IMR-90 (cell line): ENCODE measurements around the gene TSPAN31. TPM values are rescaled to one million over a fixed set of nuclear protein-coding genes. Genes with fewer than 3 reads are reported as not detected.

ENCODE experiments used
- ATAC-seq: fragments of 200-7000 bp; cut with Tn5 transposase; 2 replicates; pipeline ENCODE4 v1.9.1; 2020; ENCODE audit warnings: low read depth, mild to moderate bottlenecking, moderate library complexity
- BruUV-seq: library from RNA; stranded (reverse); fragments of 400-500 nt; replicated peaks from 2 replicates; lab custom pipeline; 2021; lab: Mats Ljungman, UMichigan
- CTCF ChIA-PET: fragments of 300-600 bp; formaldehyde crosslinking; extraction: SDS; loops from one replicate; lab custom pipeline; 2021; ENCODE audit warnings: antibody characterized with exemption; lab: Yijun Ruan, JAX
- POLR2A ChIA-PET: fragments of 300-600 bp; sonication (Branson Sonifier 250); formaldehyde crosslinking; loops from one replicate; lab custom pipeline; 2022; ENCODE audit warnings: antibody characterized with exemption; ENCODE audit not compliant: unreplicated experiment; lab: Charles Lee
- DNase-seq: peaks from one replicate; pipeline ENCODE4 v3.0.0; 2013
- H2AFZ ChIP-seq: replicated peaks from 2 replicates; pipeline ENCODE3; 2013; ENCODE audit warnings: low read length, mild to moderate bottlenecking; ENCODE audit not compliant: poor library complexity
- H2AK5ac ChIP-seq: 2 replicates; pipeline ENCODE4 v1.6.1; 2013; ENCODE audit warnings: low read depth, low read length, inconsistent platforms
- H2AK9ac ChIP-seq: replicated peaks from 2 replicates; pipeline ENCODE3; 2013; ENCODE audit warnings: mild to moderate bottlenecking, low read depth, low read length, moderate library complexity; ENCODE audit not compliant: poor library complexity
- H2BK120ac ChIP-seq: 2 replicates; pipeline ENCODE4 v1.6.1; 2013; ENCODE audit warnings: low read depth, low read length, inconsistent platforms
- H2BK15ac ChIP-seq: 3 replicates; pipeline ENCODE4 v1.6.1; 2013; ENCODE audit warnings: low read depth, low read length, inconsistent platforms
- H2BK20ac ChIP-seq: 2 replicates; pipeline ENCODE4 v1.6.1; 2013; ENCODE audit warnings: low read depth, mild to moderate bottlenecking, inconsistent platforms, low read length, moderate library complexity
- H2BK5ac ChIP-seq: 2 replicates; pipeline ENCODE4 v1.6.1; 2013; ENCODE audit warnings: mild to moderate bottlenecking, low read depth, low read length, inconsistent platforms; ENCODE audit not compliant: poor library complexity, severe bottlenecking
- H3K14ac ChIP-seq: replicated peaks from 2 replicates; pipeline ENCODE4 v1.6.1; 2013; ENCODE audit warnings: low read depth, low read length, inconsistent platforms
- H3K18ac ChIP-seq: 2 replicates; pipeline ENCODE4 v1.6.1; 2013; ENCODE audit warnings: low read depth, low read length, control low read depth
- H3K23ac ChIP-seq: 2 replicates; pipeline ENCODE4 v1.6.1; 2013; ENCODE audit warnings: low read depth, low read length, inconsistent platforms
- H3K27ac ChIP-seq: 2 replicates; pipeline ENCODE4 v1.5.1; 2013; ENCODE audit warnings: mild to moderate bottlenecking, control low read depth, low read length; ENCODE audit not compliant: insufficient read depth
- H3K27me3 ChIP-seq: 2 replicates; pipeline ENCODE4 v1.6.1; 2013; ENCODE audit warnings: low read length; ENCODE audit not compliant: control insufficient read depth, insufficient read depth
- H3K36me3 ChIP-seq: 2 replicates; pipeline ENCODE4 v1.6.1; 2013; ENCODE audit warnings: low read length, mixed read lengths; ENCODE audit not compliant: control insufficient read depth, insufficient read depth
- H3K4ac ChIP-seq: 2 replicates; pipeline ENCODE4 v1.6.1; 2013; ENCODE audit warnings: low read depth, low read length, inconsistent platforms
- H3K4me1 ChIP-seq: 2 replicates; pipeline ENCODE4 v1.6.1; 2013; ENCODE audit warnings: low read length, mixed read lengths; ENCODE audit not compliant: control insufficient read depth, insufficient read depth
- H3K4me2 ChIP-seq: 2 replicates; pipeline ENCODE4 v1.6.1; 2013; ENCODE audit warnings: low read depth, mild to moderate bottlenecking, control low read depth, low read length, moderate library complexity
- H3K4me3 ChIP-seq: 2 replicates; pipeline ENCODE4 v1.5.1; 2013; ENCODE audit warnings: low read depth, mild to moderate bottlenecking, control low read depth, low read length, moderate library complexity; ENCODE audit not compliant: insufficient read depth
- H3K56ac ChIP-seq: 2 replicates; pipeline ENCODE4 v1.6.1; 2013; ENCODE audit warnings: low read length, inconsistent platforms; ENCODE audit not compliant: insufficient read depth; ENCODE audit errors: extremely low read depth
- H3K79me1 ChIP-seq, 2 experiments: 2 replicates each; pipeline ENCODE4 v1.6.1; 2013; ENCODE audit warnings: low read length in 2 of 2, inconsistent platforms in 1 of 2, low read depth in 1 of 2
- H3K9ac ChIP-seq: 2 replicates; pipeline ENCODE4 v1.6.1; 2013; ENCODE audit warnings: low read depth, low read length, control low read depth
- H3K9me1 ChIP-seq: 2 replicates; pipeline ENCODE4 v1.6.1; 2013; ENCODE audit warnings: low read length, inconsistent platforms; ENCODE audit not compliant: insufficient read depth
- H3K9me3 ChIP-seq: 2 replicates; pipeline ENCODE4 v1.6.1; 2013; ENCODE audit warnings: low read length; ENCODE audit not compliant: control insufficient read depth, insufficient read depth
- H4K20me1 ChIP-seq: 2 replicates; pipeline ENCODE4 v1.6.1; 2013; ENCODE audit warnings: low read length, inconsistent platforms; ENCODE audit not compliant: insufficient read depth
- H4K5ac ChIP-seq: 2 replicates; pipeline ENCODE4 v1.6.1; 2013; ENCODE audit warnings: mild to moderate bottlenecking, low read depth, low read length, control low read depth
- H4K8ac ChIP-seq, 2 experiments: 2 replicates each; pipeline ENCODE4 v1.6.1; 2013; ENCODE audit warnings: low read depth in 2 of 2, low read length in 2 of 2, control low read depth in 1 of 2, inconsistent platforms in 1 of 2
- H4K91ac ChIP-seq: 2 replicates; pipeline ENCODE4 v1.6.1; 2013; ENCODE audit warnings: low read depth, low read length, inconsistent platforms; ENCODE audit not compliant: insufficient read depth
- BHLHE40 ChIP-seq: fragments of 150-350 bp; IDR thresholded peaks from 2 replicates; pipeline ENCODE4 v1.6.1; 2016; ENCODE audit warnings: mild to moderate bottlenecking, low read depth, low read length
- CHD1 ChIP-seq: IDR thresholded peaks from 2 replicates; pipeline ENCODE4 v1.6.1; 2012; ENCODE audit warnings: low read depth, low read length, improper control_type of control experiment
- FOS ChIP-seq: fragments of 150-350 bp; IDR thresholded peaks from 2 replicates; pipeline ENCODE4 v1.6.1; 2016; ENCODE audit warnings: low read depth, low read length
- MAFK ChIP-seq: IDR thresholded peaks from 2 replicates; pipeline ENCODE4 v1.6.1; 2012; ENCODE audit warnings: low read depth, low read length, improper control_type of control experiment
- MAZ ChIP-seq: IDR thresholded peaks from 2 replicates; pipeline ENCODE4 v1.6.1; 2012; ENCODE audit warnings: low read depth, mild to moderate bottlenecking, low read length, improper control_type of control experiment, moderate library complexity, borderline replicate concordance
- MXI1 ChIP-seq: IDR thresholded peaks from 2 replicates; pipeline ENCODE4 v1.6.1; 2012; ENCODE audit warnings: low read depth, mild to moderate bottlenecking, low read length, moderate library complexity, borderline replicate concordance
- NFE2L2 ChIP-seq: fragments of 150-350 bp; IDR thresholded peaks from 2 replicates; pipeline ENCODE4 v1.6.1; 2016; ENCODE audit warnings: low read depth, mild to moderate bottlenecking, low read length
- RCOR1 ChIP-seq: IDR thresholded peaks from 2 replicates; pipeline ENCODE4 v1.6.1; 2012; ENCODE audit warnings: mild to moderate bottlenecking, low read length, improper control_type of control experiment; ENCODE audit not compliant: insufficient replicate concordance
- SMC3 ChIP-seq: fragments of 150-350 bp; IDR thresholded peaks from 2 replicates; pipeline ENCODE4 v1.6.1; 2016; ENCODE audit warnings: low read depth, mild to moderate bottlenecking, antibody characterized with exemption, low read length, moderate library complexity
- WGBS, 2 experiments: methylation state at CpG; one replicate each; pipeline versions ENCODE4 v1.1.5 to v1.1.7; 2013; ENCODE audit warnings: missing lambda C conversion rate in 2 of 2; ENCODE audit not compliant: insufficient read length in 1 of 2; ENCODE audit errors: extremely low coverage in 2 of 2; 5-methylcytosine and 5-hydroxymethylcytosine counted together
- dilution Hi-C: fragments of 300-500 bp; cut with HindIII; formaldehyde crosslinking; loops from one replicate; pipeline ENCODE4 v1.14.3; 2018; ENCODE audit warnings: low sequenced_read_pairs; ENCODE audit not compliant: unreplicated experiment
- in situ Hi-C: fragments of 300-500 bp; cut with MboI; formaldehyde crosslinking; loops from 3 replicates; pipeline ENCODE4 v1.14.3; 2019; ENCODE audit warnings: low sequenced_read_pairs, inconsistent platforms, mixed read lengths
- intact Hi-C: fragments of 100-400 bp; cut with micrococcal nuclease; formaldehyde crosslinking; loops from 2 replicates; pipeline ENCODE4 v1.10.0; 2022
- polyA plus RNA-seq, 3 experiments: library from polyadenylated mRNA; depleted of rRNA; stranded (reverse); fragments of >200 nt; gene quantifications; 2 replicates each; pipeline ENCODE4 v1.2.3, GENCODE V29; 2012; ENCODE audit warnings: low replicate concordance in 1 of 3
- total RNA-seq: library from RNA; depleted of rRNA; stranded (reverse); fragments of >200 nt; gene quantifications from 2 replicates; pipeline ENCODE4 v1.2.3, GENCODE V29; 2012
- TF ChIP-seq, protein P1 (sequence below): fragments of 150-350 bp; IDR thresholded peaks from 2 replicates; pipeline ENCODE4 v1.6.1; 2016; ENCODE audit warnings: low read depth, mild to moderate bottlenecking, low read length, moderate library complexity, borderline replicate concordance
- TF ChIP-seq, protein P2 (sequence below): fragments of 150-350 bp; IDR thresholded peaks from 2 replicates; pipeline ENCODE4 v1.6.1; 2017; ENCODE audit warnings: mild to moderate bottlenecking, antibody characterized with exemption, low read length, low read depth
- TF ChIP-seq, protein P3 (sequence below): conservative IDR thresholded peaks from 2 replicates; pipeline ENCODE4 v1.5.1; 2012; ENCODE audit warnings: mild to moderate bottlenecking, low read depth, low read length, improper control_type of control experiment

TSPAN31 gene
- total and polyA plus RNA-seq, 2 of the 4 experiments (the other 2 are of a cell fraction) = 12.3 to 71.2 TPM

DNA sequence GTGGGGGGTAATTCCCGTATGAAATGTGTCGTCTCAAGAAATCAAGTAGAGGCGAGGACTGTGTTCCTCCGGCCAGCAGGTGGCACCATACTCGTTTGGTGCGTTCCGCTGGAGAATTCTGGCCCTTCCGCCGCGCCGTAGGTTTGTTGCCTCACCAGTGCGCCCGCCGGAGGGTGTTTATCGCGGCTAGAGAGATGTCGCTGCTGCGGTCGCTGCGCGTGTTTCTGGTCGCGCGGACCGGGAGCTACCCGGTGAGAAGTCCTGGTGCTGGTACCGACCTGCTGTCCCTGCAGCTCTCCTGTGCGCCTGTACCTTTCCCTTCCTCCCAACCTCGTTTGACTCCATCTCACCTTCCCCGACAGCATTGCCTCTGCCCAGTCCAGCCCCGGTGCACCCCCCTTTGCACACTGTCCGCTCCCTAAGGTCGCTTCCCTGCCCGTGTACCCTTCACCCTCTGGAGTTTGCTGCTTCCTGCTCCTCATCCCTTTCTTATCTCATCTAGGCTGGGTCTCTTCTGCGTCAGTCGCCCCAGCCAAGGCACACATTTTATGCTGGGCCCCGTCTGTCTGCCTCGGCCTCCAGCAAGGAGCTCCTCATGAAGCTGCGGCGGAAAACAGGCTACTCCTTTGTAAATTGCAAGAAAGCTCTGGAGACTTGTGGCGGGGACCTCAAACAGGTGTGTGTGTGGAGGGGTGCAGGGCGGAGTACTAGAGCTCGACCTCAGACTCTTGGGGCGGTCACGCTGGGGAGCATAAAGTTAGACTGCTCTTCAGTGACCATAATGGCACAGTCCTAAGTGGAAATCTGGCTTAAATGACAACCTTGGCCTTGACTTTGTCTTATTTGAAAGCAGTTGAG lies 38.0 kb downstream of the TSPAN31 start, which contains the start of gene TSFM:
Gene TSFM (plus strand): TSS at position 180 of the 858 bp plus-strand sequence. CDS start 15 bp downstream, at position 195.
- Histone ChIP-seq H3K9ac (peak within 1 kb of the TSS; percentile 92), H3K4me3 (peak within 1 kb of the TSS; percentile 94), H4K91ac (peak within 1 kb of the TSS; percentile 70), H3K4me2 (peak within 1 kb of the TSS; percentile 98), H3K9me1 (no peaks in the 10 kb centered on the region), H2BK15ac (no peak within 1 kb of the TSS), H3K79me1 (peaks cover 14 to 24% of the 10 kb centered on the region in 2 experiments; a peak in 3 of 4 replicates), H3K36me3 (peaks cover 8% of the 10 kb centered on the region), H3K9me3 (no peaks in the 10 kb centered on the region), H2BK120ac (no peak within 1 kb of the TSS), H2AK5ac (peak within 1 kb of the TSS; percentile 62), H2AFZ (peak within 1 kb of the TSS; percentile 98), H3K23ac (peak within 1 kb of the TSS; percentile 69; the same call in 1 of the 2 replicates), H3K14ac (peak within 1 kb of the TSS; percentile 82; the same call in 1 of the 2 replicates), H3K4ac (peak within 1 kb of the TSS; percentile 80), H3K18ac (no peak within 1 kb of the TSS), H3K56ac (peak within 1 kb of the TSS; percentile 72), H2AK9ac (peak within 1 kb of the TSS; percentile 94), H3K4me1 (0 out of 2 replicates have a peak, but pooled peaks cover 2% of the 10 kb centered on the region), H4K5ac (peak within 1 kb of the TSS; percentile 88), H2BK20ac (no peak within 1 kb of the TSS), H3K27ac (peak within 1 kb of the TSS; percentile 73), H4K8ac (peak within 1 kb of the TSS; percentile 63 to 96), H3K27me3 (no peaks in the 10 kb centered on the region), H2BK5ac (peak within 1 kb of the TSS; percentile 63), H4K20me1 (no peaks in the 10 kb centered on the region)
- ChIA-PET CTCF (interaction anchor here (0.6 to 1.0 kb wide), 7 partner anchors 15 to 1868 kb away, joined by 3 to 6 read pairs (median 3); no protein-coding TSS in a partner anchor), POLR2A (interaction anchor here (0.9 kb wide), 1 partner anchor 11 kb away, joined by 4 read pairs; no protein-coding TSS in a partner anchor)
- no TSS peak for BruUV-seq
- dilution Hi-C loops (no loop called here), in situ Hi-C loops (no loop called here), intact Hi-C loops (loop anchor here (1.0 kb wide), 2 partner anchors 31 to 122 kb away; partner anchors contain the start of gene CDK4)
- WGBS, 2 experiments = 1% methylated on average over 14 of the region's 45 CpGs; no CpG with 5 or more reads in 1 of the 2 experiments
- peak; percentile 93 for DNase-seq
- peak; percentile 98 for ATAC-seq
- TF ChIP-seq, protein P1, sequence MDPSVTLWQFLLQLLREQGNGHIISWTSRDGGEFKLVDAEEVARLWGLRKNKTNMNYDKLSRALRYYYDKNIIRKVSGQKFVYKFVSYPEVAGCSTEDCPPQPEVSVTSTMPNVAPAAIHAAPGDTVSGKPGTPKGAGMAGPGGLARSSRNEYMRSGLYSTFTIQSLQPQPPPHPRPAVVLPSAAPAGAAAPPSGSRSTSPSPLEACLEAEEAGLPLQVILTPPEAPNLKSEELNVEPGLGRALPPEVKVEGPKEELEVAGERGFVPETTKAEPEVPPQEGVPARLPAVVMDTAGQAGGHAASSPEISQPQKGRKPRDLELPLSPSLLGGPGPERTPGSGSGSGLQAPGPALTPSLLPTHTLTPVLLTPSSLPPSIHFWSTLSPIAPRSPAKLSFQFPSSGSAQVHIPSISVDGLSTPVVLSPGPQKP = no peak
- TF ChIP-seq MXI1 (peak; percentile 84), CHD1 (no peak), RCOR1 (no peak), MAFK (no peak), SMC3 (peak; percentile 49; the same call in 1 of the 2 replicates), BHLHE40 (peak; percentile 20; the same call in 1 of the 2 replicates), NFE2L2 (no peak), MAZ (peak; percentile 71; the same call in 1 of the 2 replicates), FOS (no peak)
- TF ChIP-seq, protein P2, sequence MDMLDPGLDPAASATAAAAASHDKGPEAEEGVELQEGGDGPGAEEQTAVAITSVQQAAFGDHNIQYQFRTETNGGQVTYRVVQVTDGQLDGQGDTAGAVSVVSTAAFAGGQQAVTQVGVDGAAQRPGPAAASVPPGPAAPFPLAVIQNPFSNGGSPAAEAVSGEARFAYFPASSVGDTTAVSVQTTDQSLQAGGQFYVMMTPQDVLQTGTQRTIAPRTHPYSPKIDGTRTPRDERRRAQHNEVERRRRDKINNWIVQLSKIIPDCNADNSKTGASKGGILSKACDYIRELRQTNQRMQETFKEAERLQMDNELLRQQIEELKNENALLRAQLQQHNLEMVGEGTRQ = no peak; the same call in 1 of the 2 replicates
- TF ChIP-seq, protein P3, sequence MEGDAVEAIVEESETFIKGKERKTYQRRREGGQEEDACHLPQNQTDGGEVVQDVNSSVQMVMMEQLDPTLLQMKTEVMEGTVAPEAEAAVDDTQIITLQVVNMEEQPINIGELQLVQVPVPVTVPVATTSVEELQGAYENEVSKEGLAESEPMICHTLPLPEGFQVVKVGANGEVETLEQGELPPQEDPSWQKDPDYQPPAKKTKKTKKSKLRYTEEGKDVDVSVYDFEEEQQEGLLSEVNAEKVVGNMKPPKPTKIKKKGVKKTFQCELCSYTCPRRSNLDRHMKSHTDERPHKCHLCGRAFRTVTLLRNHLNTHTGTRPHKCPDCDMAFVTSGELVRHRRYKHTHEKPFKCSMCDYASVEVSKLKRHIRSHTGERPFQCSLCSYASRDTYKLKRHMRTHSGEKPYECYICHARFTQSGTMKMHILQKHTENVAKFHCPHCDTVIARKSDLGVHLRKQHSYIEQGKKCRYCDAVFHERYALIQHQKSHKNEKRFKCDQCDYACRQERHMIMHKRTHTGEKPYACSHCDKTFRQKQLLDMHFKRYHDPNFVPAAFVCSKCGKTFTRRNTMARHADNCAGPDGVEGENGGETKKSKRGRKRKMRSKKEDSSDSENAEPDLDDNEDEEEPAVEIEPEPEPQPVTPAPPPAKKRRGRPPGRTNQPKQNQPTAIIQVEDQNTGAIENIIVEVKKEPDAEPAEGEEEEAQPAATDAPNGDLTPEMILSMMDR = peak; percentile 97
